Measurements from ENCODE around the gene SFXN5. TPM values are rescaled to one million over a fixed set of nuclear protein-coding genes. Genes with fewer than 3 reads are reported as not detected.

The SFXN5 gene
- total RNA-seq, 6 experiments from 2014 or later = 33.1 to 73.4 (median 56.6) TPM

GRCh38 chr2:72943540-72944395 lies 127.7 kb downstream of the SFXN5 start:
- intact Hi-C loops (cut with DNase I) = no loop called here
- no peaks in the 10 kb centered on the region for H3K4me1 ChIP-seq
- H3K4me3 ChIP-seq = no peak overlapping the region
- no peaks in the 10 kb centered on the region for H3K9me3 ChIP-seq
- DNase-seq = no peak
- no peak for TF ChIP-seq POLR2A (IDR thresholded peaks at IDR 0.05)
- TF ChIP-seq CTCF (IDR thresholded peaks at IDR 0.05) = no peak
- no peak overlapping the region for H3K27ac ChIP-seq
- WGBS (ENCODE audit: insufficient coverage, low coverage, low lambda C conversion rate, missing lambda C conversion rate) = no CpG with 5 or more reads among the region's 7 CpGs
- H3K27me3 ChIP-seq = no peaks in the 10 kb centered on the region
- H3K36me3 ChIP-seq = peaks cover 0 to 20% (median 0%) of the 10 kb centered on the region in 4 donors
- ATAC-seq = peak in 1 of 4 donors; percentile 15

GRCh38 chr2:72942881-72943418 lies 128.6 kb downstream of the SFXN5 start:
- H3K4me3 ChIP-seq = no peak overlapping the region
- no peak for DNase-seq
- H3K27me3 ChIP-seq = no peaks in the 10 kb centered on the region
- no peak overlapping the region for H3K27ac ChIP-seq
- peaks cover 0 to 20% (median 0%) of the 10 kb centered on the region in 4 donors for H3K36me3 ChIP-seq
- no peak for ATAC-seq
- 100% methylated on average over 4 of the region's 8 CpGs for WGBS (ENCODE audit: insufficient coverage, low coverage, low lambda C conversion rate, missing lambda C conversion rate)
- H3K4me1 ChIP-seq = no peaks in the 10 kb centered on the region
- intact Hi-C loops (cut with DNase I) = no loop called here
- H3K9me3 ChIP-seq = no peaks in the 10 kb centered on the region
- TF ChIP-seq POLR2A (IDR thresholded peaks at IDR 0.05) (no peak), CTCF (IDR thresholded peaks at IDR 0.05) (no peak)

GRCh38 chr2:72942293-72942692 lies 129.2 kb downstream of the SFXN5 start:
- intact Hi-C loops (cut with DNase I) = no loop called here
- Histone ChIP-seq H3K4me1 (no peaks in the 10 kb centered on the region), H3K9me3 (no peaks in the 10 kb centered on the region), H3K36me3 (peaks cover 0 to 20% (median 0%) of the 10 kb centered on the region in 4 donors), H3K27me3 (no peaks in the 10 kb centered on the region), H3K27ac (no peak overlapping the region), H3K4me3 (no peak overlapping the region)
- DNase-seq (no peak), ATAC-seq (no peak)
- TF ChIP-seq CTCF (IDR thresholded peaks at IDR 0.05) (no peak), POLR2A (IDR thresholded peaks at IDR 0.05) (no peak)
- WGBS (ENCODE audit: insufficient coverage, low coverage, low lambda C conversion rate, missing lambda C conversion rate) = 80% methylated on average over 2 of the region's 8 CpGs

GRCh38 chr2:72940786-72941185 lies 130.7 kb downstream of the SFXN5 start:
- Histone ChIP-seq H3K4me1 (no peaks in the 10 kb centered on the region), H3K9me3 (no peaks in the 10 kb centered on the region), H3K27me3 (no peaks in the 10 kb centered on the region), H3K4me3 (no peak overlapping the region), H3K36me3 (peaks cover 0 to 20% (median 0%) of the 10 kb centered on the region in 4 donors), H3K27ac (no peak overlapping the region)
- DNase-seq (no peak), ATAC-seq (no peak)
- intact Hi-C loops (cut with DNase I) = no loop called here
- WGBS (ENCODE audit: insufficient coverage, low coverage, low lambda C conversion rate, missing lambda C conversion rate) = no CpG with 5 or more reads among the region's 6 CpGs
- TF ChIP-seq POLR2A (IDR thresholded peaks at IDR 0.05) (no peak), CTCF (IDR thresholded peaks at IDR 0.05) (no peak)

Data from right lobe of liver (tissue), 6 donors.